Natural killer cell (primary cell): ENCODE results near the gene WDR76. TPM values are rescaled to one million over a fixed set of nuclear protein-coding genes. Genes with fewer than 3 reads are reported as not detected.

Experiments
- ATAC-seq, 3 donors: fragments of 150-1000 bp in 2 of 3; fragments of 200-7000 bp in 1 of 3; cut with Tn5 transposase; 1 replicate in 1 of 3; 2 replicates in 2 of 3; pipeline ENCODE4 v1.10.0; 2021; ENCODE audit warnings: mild to moderate bottlenecking in 2 of 3, moderate library complexity in 2 of 3
- DNase-seq, 2 donors: peaks; one replicate each; pipeline versions ENCODE4 v3.0.0 to v3.0.0-alpha.2; 2013 to 2021; ENCODE audit warnings: mixed read lengths in 1 of 2
- H3K27ac ChIP-seq: one replicate; pipeline ENCODE4 v1.5.1; 2013; ENCODE audit warnings: mild to moderate bottlenecking, low read length
- H3K27me3 ChIP-seq: one replicate; pipeline ENCODE4 v1.6.1; 2013; ENCODE audit warnings: low read length; ENCODE audit not compliant: control insufficient read depth, insufficient read depth
- H3K36me3 ChIP-seq: one replicate; pipeline ENCODE4 v1.6.1; 2013; ENCODE audit warnings: low read length; ENCODE audit not compliant: control insufficient read depth, insufficient read depth
- H3K4me1 ChIP-seq: one replicate; pipeline ENCODE4 v1.6.1; 2013; ENCODE audit warnings: low read length; ENCODE audit not compliant: control insufficient read depth, insufficient read depth
- H3K4me3 ChIP-seq: one replicate; pipeline ENCODE4 v1.5.1; 2013; ENCODE audit warnings: low read length
- H3K9me3 ChIP-seq: one replicate; pipeline ENCODE4 v1.6.1; 2013; ENCODE audit warnings: low read length; ENCODE audit not compliant: control insufficient read depth, insufficient read depth
- H3K27ac Mint-ChIP-seq, 2 donors: one replicate each; pipeline ENCODE4 v1.8.0; 2022; ENCODE audit warnings: mild to moderate bottlenecking in 2 of 2, mixed read lengths in 2 of 2, moderate library complexity in 1 of 2
- H3K27me3 Mint-ChIP-seq, 2 donors: one replicate each; pipeline ENCODE4 v1.8.0; 2022; ENCODE audit warnings: low read depth in 2 of 2, mixed read lengths in 2 of 2
- H3K36me3 Mint-ChIP-seq: one replicate; pipeline ENCODE4 v1.8.0; 2022; ENCODE audit warnings: mixed read lengths
- H3K4me1 Mint-ChIP-seq, 2 donors: one replicate each; pipeline ENCODE4 v1.8.0; 2022; ENCODE audit warnings: mixed read lengths in 2 of 2
- H3K4me3 Mint-ChIP-seq: one replicate; pipeline ENCODE4 v1.8.0; 2022; ENCODE audit warnings: mild to moderate bottlenecking, moderate library complexity, mixed read lengths
- H3K9me3 Mint-ChIP-seq, 2 donors: one replicate each; pipeline ENCODE4 v1.8.0; 2022; ENCODE audit warnings: mixed read lengths in 2 of 2
- CTCF ChIP-seq: fragments of 200-600 bp; IDR thresholded peaks from one replicate; pipeline ENCODE4 v1.8.0; 2022; ENCODE audit warnings: antibody characterized with exemption
- WGBS: methylation state at CpG from one replicate; pipeline ENCODE4 v1.1.7; 2013; ENCODE audit warnings: missing lambda C conversion rate; ENCODE audit not compliant: insufficient coverage; 5-methylcytosine and 5-hydroxymethylcytosine counted together
- intact Hi-C: fragments of 100-400 bp; cut with micrococcal nuclease; formaldehyde crosslinking; loops from one replicate; pipeline ENCODE4 v1.14.2; 2022
- total RNA-seq, 4 donors: library from RNA; stranded (reverse); fragments of 120-200 nt in 1 of 4; gene quantifications; one replicate each; pipeline versions ENCODE4 v1.2.3 to v1.2.4, GENCODE V29; 2013 to 2022

WDR76 gene
- 10 to 100 TPM; 12.4 to 12.9 (median 12.8) TPM for total RNA-seq
- 16.9 TPM for total RNA-seq (2013)

GRCh38 chr15:43826508-43827341 is at the start of gene WDR76:
TSS of gene WDR76 (plus strand) at chr15:43827002. CDS start at chr15:43827033, 31 bp downstream.
- Mint-ChIP-seq H3K9me3 (no peaks in the 10 kb centered on the region), H3K4me3 (peak within 1 kb of the TSS; percentile 90), H3K36me3 (no peaks in the 10 kb centered on the region), H3K27ac (peak within 1 kb of the TSS; percentile 86 to 99), H3K4me1 (peaks cover 33 to 41% of the 10 kb centered on the region in 2 donors), H3K27me3 (no peaks in the 10 kb centered on the region)
- intact Hi-C loops: no loop called here
- no peaks in the 10 kb centered on the region for H3K27me3 ChIP-seq
- peak within 1 kb of the TSS; percentile 85 for H3K27ac ChIP-seq
- DNase-seq (peak; percentile 68 to 85), ATAC-seq (peak; percentile 67 to 76 (median 70))
- TF ChIP-seq CTCF: no peak
- no peaks in the 10 kb centered on the region for H3K9me3 ChIP-seq
- peaks cover 3% of the 10 kb centered on the region for H3K36me3 ChIP-seq
- 7% methylated on average over 47 of the region's 48 CpGs for WGBS
- peaks cover 34% of the 10 kb centered on the region for H3K4me1 ChIP-seq
- peak within 1 kb of the TSS; percentile 58 for H3K4me3 ChIP-seq

GRCh38 chr15:43777267-43777914 is 49.4 kb upstream of the WDR76 start:
- peaks cover 22% of the 10 kb centered on the region for H3K4me1 ChIP-seq
- peaks cover under 1% of the 10 kb centered on the region for H3K36me3 Mint-ChIP-seq
- no peaks in the 10 kb centered on the region for H3K9me3 ChIP-seq
- H3K4me3 ChIP-seq: peak overlapping the region; percentile 48
- 2% methylated on average over 31 of the region's 31 CpGs for WGBS
- peak overlapping the region; percentile 28 for H3K27ac ChIP-seq
- DNase-seq (peak; percentile 83 to 93), ATAC-seq (peak; percentile 77 to 85 (median 82))
- H3K27me3 Mint-ChIP-seq: no peaks in the 10 kb centered on the region
- no peaks in the 10 kb centered on the region for H3K27me3 ChIP-seq
- peak overlapping the region; percentile 85 to 92 for H3K27ac Mint-ChIP-seq
- TF ChIP-seq CTCF: peak; percentile 66
- no peaks in the 10 kb centered on the region for H3K9me3 Mint-ChIP-seq
- intact Hi-C loops: loop anchor here (1.0 kb wide), 1 partner anchor 15 kb away; the partner anchor contains the start of gene SERF2
- H3K36me3 ChIP-seq: peaks cover 11% of the 10 kb centered on the region
- H3K4me1 Mint-ChIP-seq: peaks cover 12 to 22% of the 10 kb centered on the region in 2 donors
- peak overlapping the region; percentile 94 for H3K4me3 Mint-ChIP-seq

GRCh38 chr15:43779016-43779415 is 47.8 kb upstream of the WDR76 start:
- 41% methylated on average over 1 of the region's 1 CpG for WGBS

More at GRCh38 chr15:43779016-43779415, 47.8 kb upstream of the WDR76 start:
- H3K27me3 ChIP-seq: no peaks in the 10 kb centered on the region
- H3K36me3 Mint-ChIP-seq: no peaks in the 10 kb centered on the region
- intact Hi-C loops: no loop called here
- H3K4me1 Mint-ChIP-seq: peaks cover 12 to 22% of the 10 kb centered on the region in 2 donors
- H3K27ac Mint-ChIP-seq: no peak overlapping the region
- H3K36me3 ChIP-seq: no peaks in the 10 kb centered on the region
- H3K27me3 Mint-ChIP-seq: no peaks in the 10 kb centered on the region
- no peak overlapping the region for H3K4me3 ChIP-seq
- peak overlapping the region; percentile 14 for H3K4me3 Mint-ChIP-seq
- H3K4me1 ChIP-seq: peaks cover 22% of the 10 kb centered on the region
- ATAC-seq (no peak), DNase-seq (no peak)
- H3K27ac ChIP-seq: no peak overlapping the region
- H3K9me3 Mint-ChIP-seq: no peaks in the 10 kb centered on the region
- H3K9me3 ChIP-seq: no peaks in the 10 kb centered on the region
- no peak for TF ChIP-seq CTCF
